Epidermal melanocyte (primary cell): Measurements from ENCODE around the gene DIP2C.
"Not testable (repeated sequence)": the region's sequence is repeated elsewhere in the genome, so short reads cannot be mapped to it uniquely, and the experiment has no call there.

ENCODE experiments used
- DNase-seq: peaks from one replicate; pipeline ENCODE4 v3.0.0; 2011; ENCODE audit warnings: low spot score; ENCODE audit not compliant: insufficient read length

The DIP2C gene

DNA sequence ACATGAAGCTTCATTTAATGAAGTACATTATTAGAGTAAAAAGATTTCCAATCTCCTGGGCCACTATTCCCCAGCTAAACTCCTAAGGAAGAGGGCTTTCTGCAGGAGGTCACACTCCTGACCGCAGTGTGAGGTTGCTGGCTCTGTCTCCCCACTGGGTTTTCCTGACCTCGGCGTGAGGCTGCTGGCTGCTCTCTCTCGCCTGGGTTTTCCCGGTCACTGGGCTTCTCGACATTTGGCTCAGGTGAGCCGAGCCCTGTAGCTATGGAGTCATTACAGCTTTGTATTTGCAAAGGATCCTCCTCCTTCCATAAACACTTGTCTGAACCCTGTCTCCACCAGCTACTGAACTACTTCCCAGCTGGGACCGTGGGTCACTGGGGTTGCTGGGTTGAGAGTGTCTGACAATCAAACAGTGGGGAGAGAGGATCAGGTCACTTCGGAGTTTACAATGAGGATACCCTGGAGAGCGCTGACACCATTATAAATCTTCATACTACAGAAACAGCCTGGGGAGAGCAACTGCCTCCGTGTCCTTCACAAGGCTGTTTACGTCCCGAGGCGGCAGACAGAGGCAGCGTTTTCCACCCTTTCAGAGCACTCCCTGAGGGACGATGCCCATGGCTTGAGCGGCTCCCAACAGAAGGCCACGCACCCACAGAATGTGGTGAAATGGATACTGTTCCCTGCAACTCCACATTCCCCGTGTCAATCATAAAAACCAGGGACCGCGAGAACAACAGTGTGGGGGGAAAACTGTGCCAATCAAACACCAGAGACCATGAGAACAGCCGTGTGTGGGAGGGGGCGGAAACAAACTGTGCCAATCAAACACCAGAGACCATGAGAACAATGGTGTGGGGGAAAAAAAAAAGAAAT lies 328.0 kb downstream of the DIP2C start:
- DNase-seq, result no peak

DNA sequence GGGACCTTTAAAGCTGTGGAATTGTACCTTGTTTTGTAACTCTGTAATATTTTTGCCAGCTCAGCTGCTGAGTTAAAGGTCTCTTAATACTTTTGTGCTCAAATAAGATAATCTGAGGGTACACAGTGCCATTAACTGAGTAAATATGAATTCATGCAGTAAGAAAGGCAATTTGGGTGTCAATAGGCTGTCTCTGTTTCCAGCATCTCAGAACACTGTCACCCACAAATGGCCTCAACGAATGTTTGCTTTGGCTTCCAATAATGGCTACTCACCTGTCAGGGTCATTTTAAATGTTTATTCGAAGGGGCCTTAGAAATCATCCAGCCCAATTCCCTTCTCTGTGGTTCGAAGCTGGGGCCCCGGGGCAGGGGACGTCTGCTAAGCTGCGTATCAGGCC lies 328.8 kb downstream of the DIP2C start:
- DNase-seq, result no peak

DNA sequence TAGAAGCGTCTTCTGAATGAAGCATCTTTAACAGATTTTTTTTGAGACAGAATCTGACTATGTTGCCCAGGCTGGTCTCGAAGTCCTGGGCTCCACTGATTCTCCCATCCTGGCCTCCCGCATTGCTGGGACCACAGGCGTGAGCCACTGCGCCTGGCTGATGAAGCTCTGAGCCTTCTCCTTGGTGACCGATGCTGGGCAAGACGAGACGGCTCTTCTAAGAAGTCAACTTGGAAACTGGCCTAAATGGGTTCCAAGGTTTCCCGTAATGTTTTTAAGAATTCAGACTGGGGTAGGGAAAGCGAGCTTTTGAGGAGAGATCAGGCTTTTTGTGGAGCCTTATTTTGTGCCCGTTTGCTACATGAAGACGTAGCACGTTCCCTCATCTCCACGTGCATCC lies 329.7 kb downstream of the DIP2C start:
- DNase-seq, result no peak

GRCh38 chr10:359093-359492 lies 330.4 kb downstream of the DIP2C start:
- no peak for DNase-seq

DNA sequence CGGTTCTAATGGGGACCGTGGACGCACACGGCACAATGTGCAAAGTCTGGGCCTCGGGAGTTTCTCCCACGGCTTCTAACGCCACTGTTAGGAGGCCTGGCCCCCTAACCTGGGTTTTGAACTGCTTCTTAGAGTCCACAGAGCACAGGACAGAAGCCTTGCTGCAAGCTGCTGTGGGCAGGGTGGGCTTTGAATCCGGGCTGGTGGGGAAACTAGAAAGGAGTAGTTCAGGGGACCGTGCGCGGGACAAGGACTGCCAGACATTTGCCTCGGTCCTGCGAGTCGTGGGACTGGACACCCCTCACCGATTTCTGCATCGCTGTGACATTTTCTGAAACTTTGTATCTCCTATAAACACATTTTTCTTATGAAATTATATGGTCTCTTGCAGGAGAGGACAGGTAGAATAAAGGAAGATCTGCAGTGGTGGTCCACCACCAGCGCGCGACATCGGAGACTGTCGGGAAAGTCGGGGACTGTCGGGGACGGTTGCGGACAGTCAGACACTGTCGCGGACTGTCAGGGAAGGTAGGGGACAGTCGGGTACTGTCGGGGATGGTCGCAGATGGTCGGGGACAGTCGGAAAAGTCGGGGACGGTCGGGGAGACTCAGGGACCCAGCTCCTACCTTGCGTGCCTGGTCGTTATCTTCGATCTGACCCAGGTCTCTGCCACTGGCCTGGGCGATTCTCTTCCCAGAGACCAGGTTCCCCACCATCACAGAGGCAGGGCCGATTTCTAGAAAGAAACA lies 332.1 kb downstream of the DIP2C start:
- DNase-seq, result no peak

DNA sequence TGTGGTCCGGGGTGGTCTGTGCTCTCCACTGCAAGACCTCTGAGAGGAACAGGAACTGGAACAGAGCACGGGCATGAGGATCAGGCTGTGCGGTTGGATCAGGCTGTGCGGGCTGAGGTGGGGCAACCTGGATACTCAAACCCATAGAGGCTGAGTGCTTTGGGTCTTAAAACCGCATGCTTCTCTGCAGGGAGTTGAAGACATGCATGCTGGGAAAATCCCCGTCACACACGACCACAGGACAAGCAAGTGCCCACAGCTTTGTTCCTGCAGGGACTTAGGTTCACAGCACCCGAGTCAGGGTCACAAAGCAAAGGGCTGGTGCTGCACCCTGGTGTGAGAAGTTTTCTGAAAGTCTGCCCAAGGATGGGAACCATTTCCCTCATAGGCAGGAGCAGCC lies 333.0 kb downstream of the DIP2C start:
- DNase-seq, result no peak

GRCh38 chr10:354901-355617 lies 334.4 kb downstream of the DIP2C start:
- no peak for DNase-seq

GRCh38 chr10:352476-353235 lies 336.8 kb downstream of the DIP2C start:
- DNase-seq, result no peak

GRCh38 chr10:351770-352334 lies 337.6 kb downstream of the DIP2C start:
- no peak for DNase-seq

DNA sequence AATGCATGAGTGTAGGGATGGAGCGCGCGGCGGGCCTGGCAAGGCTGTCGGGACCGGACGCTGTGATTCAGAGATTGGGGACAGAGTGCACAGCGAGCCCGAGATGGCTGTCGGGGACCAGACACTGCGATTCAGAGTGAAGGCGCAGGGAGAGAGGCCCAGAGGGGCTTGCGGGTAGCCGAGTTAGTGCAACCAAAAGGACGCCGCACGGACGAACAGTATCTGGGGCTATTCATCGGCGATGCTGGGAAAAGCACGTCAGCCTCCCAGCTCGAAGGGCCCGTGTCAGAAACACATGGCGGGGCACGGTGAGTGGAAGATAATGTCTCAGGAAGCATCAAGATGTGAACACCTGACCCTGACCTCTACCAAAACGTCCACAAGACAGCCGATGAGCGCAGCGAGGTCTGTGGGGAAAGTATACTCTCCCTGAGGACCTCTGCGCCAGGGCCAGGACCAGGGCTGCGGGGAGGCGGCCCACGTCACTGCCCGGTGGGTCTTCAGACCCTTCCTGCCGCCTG lies 338.4 kb downstream of the DIP2C start:
- DNase-seq, result no peak

DNA sequence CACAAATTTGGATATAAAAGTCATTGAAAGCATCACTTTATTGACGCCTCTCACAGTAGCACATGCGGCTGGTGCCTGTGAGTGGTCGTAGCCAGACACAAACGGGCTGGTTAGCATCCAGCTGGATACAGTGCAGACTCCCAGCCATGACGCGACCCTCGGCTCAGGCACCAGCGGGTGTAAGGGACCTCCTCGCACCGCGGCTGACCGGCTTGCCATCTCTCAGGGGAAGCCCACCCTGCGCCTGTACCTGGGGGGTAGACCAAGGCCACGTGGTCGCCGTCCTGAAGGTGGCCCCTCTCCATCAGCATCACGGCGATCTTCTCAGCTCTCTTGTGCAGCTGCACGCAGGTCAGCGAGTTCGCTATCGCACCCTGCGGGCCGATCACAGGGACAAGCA lies 340.4 kb downstream of the DIP2C start:
- no peak for DNase-seq

DNA sequence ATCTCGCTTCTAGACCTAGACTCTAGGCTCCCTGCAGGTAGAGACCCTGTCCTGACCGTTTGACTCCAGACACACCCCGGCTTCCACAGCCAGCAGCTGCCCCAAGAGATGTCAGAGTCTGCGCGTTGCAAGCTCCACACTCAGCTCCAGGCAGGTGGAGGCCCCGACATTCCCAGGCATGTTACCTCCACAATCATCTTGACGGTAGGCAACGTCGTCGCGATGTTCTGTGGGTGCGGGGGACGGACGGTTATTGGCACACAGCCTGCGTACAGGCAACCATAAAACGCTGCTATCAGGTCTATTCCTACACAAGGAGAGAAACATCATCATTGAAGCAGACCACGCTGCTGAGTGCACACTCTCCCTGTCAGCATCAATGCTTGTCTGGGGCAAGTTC lies 341.0 kb downstream of the DIP2C start:
- DNase-seq, result no peak

DNA sequence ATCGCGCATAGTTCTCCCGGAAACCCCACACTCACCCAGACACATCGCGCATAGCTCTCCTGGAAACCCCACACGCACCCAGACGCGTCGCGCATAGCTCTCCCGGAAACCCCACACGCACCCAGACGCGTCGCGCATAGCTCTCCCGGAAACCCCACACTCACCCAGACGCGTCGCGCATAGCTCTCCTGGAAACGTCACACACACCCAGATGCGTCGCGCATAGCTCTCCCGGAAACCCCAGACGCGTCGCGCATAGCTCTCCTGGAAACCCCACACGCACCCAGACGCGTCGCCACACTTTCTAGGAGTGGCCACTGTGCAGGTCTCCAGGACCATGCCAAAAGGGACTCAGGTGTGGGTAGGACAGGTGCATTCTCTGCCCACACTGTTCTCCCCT lies 341.7 kb downstream of the DIP2C start:
- DNase-seq, result not testable (repeated sequence)

GRCh38 chr10:347190-347589 lies 342.3 kb downstream of the DIP2C start:
- not testable (repeated sequence) for DNase-seq

GRCh38 chr10:344582-345200 lies 344.8 kb downstream of the DIP2C start:
- DNase-seq, result no peak

DNA sequence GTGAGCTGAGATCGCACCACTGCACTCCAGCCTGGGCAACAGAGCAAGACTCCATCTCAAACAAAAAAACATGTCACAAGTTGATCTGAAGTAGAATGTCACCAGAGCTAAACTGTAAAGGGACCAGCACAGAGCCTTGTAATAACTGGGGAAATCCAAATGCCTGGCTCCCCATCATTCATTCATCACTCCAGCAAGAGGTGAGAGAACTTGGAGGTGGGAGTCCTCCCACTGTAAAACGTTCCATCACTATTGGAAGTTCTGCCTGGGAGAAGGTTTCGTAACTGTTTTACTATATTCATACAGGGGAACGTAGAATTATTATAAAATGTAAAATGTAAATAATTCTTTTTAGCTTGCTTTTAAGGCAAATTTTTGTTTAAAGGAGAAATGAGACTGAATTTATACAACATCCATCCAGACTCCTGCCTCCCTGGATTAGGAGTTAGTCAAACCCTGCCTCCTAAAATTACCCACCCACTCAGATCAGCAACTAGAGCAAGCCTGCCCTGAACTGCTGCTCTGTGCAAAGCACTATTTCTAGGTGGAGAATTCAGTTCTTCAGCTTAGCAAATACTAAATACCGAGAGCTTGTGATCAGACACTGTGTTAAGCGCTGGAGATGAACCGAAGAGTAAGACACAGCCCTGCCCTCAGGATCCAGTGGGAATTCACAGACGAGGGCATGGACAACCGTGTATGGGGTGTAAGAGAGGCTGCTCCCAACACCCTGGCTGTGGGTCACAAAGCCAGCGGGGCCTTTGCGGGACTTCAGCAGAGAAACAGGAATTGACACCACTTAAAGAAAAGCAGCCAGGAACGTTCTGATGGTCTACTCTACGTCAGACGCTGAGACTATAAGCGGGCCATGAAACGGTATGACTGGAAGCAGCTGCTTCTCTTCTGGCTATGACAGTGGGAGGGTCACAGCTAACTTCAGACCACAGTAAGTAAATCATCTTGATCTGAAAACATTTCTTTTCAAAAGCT lies 345.9 kb downstream of the DIP2C start:
- no peak for DNase-seq

GRCh38 chr10:341081-341740 lies 348.3 kb downstream of the DIP2C start:
- no peak for DNase-seq

GRCh38 chr10:340646-341045 lies 348.8 kb downstream of the DIP2C start:
- no peak for DNase-seq

GRCh38 chr10:339038-339391 lies 350.5 kb downstream of the DIP2C start:
- DNase-seq, result no peak
